SK-N-MC (cell line): ENCODE data around the gene ACER2.

Experiments
- DNase-seq: peaks from one replicate; pipeline ENCODE4 v3.0.0-alpha.2; 2011; ENCODE audit warnings: low read depth, low spot score
- H3K27ac ChIP-seq: fragments of 200-600 bp; sonication (generic); 2 replicates; pipeline ENCODE4 v1.5.1; 2016; ENCODE audit warnings: mixed run types
- H3K36me3 ChIP-seq: fragments of 200-600 bp; sonication (generic); 2 replicates; pipeline ENCODE4 v1.6.1; 2017; ENCODE audit warnings: antibody characterized with exemption, low read length, mixed read lengths; ENCODE audit not compliant: insufficient read depth
- H3K4me3 ChIP-seq: fragments of 200-600 bp; sonication (generic); 2 replicates; pipeline ENCODE4 v1.5.1; 2016
- H3K9ac ChIP-seq: fragments of 200-600 bp; sonication (generic); 2 replicates; pipeline ENCODE4 v1.8.0; 2017; ENCODE audit warnings: mixed run types, mixed read lengths; ENCODE audit not compliant: insufficient read length
- H3K9me3 ChIP-seq: fragments of 200-600 bp; sonication (generic); 2 replicates; pipeline ENCODE4 v1.6.1; 2017; ENCODE audit warnings: low read depth, mild to moderate bottlenecking, antibody characterized with exemption, low read length, moderate library complexity, mixed read lengths
- EZH2 ChIP-seq: fragments of 200-600 bp; sonication (generic); IDR thresholded peaks from one replicate; pipeline ENCODE4 v1.6.1; 2017; ENCODE audit warnings: antibody characterized with exemption
- FOXP2 ChIP-seq: optimal IDR thresholded peaks from 2 replicates; pipeline ENCODE3; 2011; ENCODE audit warnings: mild to moderate bottlenecking, moderate library complexity; ENCODE audit not compliant: insufficient read depth; ENCODE audit errors: extremely low read length, control extremely low read depth
- POLR2AphosphoS5 ChIP-seq: IDR thresholded peaks from 2 replicates; pipeline ENCODE4 v1.6.1; 2012; ENCODE audit warnings: mild to moderate bottlenecking, low read depth, low read length, borderline replicate concordance

ACER2 gene

DNA sequence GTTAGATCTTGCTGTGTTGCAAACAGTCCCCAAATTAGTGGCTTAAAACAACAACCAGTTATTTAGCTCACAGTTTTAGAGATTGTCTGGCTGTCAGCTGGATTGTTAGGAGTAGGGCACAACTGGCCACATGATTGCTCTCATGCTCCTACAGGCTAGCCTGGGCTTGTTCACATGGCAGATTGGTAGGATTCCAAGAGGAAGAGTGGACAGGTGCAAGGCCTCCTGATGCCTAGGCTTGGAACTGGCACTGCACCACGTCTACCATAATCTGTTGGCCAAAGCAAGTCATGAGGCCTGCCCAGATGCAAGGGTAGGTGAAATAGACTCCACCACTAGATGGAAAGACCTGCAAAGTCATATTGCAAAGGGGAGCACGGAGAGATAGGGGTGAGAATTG, 76.4 kb downstream of the ACER2 start:
- no peak overlapping the region for H3K9ac ChIP-seq
- TF ChIP-seq FOXP2 = no peak
- no peak for TF ChIP-seq POLR2AphosphoS5
- no peak for TF ChIP-seq EZH2
- DNase-seq = no peak
- no peak overlapping the region for H3K4me3 ChIP-seq
- no peaks in the 10 kb centered on the region for H3K9me3 ChIP-seq
- no peak overlapping the region for H3K27ac ChIP-seq
- H3K36me3 ChIP-seq = no peaks in the 10 kb centered on the region

DNA sequence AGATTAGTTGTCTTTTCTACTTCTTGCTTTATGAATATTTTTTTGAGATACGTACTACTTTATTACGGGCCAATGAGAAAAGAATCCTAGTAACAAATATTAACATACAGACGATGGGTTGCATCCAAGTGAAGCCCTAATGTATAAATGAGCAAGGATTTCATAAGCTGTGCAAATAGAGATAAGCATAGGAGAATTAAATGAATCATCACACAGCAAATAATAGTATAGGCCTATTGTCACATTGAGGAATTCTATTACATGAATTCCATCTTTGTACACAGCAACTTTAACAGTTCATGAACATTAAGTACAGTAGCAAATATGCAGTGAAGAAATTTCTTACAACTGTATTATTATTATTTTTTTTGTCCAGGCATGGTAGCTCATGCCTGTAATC, 78.0 kb downstream of the ACER2 start:
- H3K4me3 ChIP-seq = no peak overlapping the region

DNA sequence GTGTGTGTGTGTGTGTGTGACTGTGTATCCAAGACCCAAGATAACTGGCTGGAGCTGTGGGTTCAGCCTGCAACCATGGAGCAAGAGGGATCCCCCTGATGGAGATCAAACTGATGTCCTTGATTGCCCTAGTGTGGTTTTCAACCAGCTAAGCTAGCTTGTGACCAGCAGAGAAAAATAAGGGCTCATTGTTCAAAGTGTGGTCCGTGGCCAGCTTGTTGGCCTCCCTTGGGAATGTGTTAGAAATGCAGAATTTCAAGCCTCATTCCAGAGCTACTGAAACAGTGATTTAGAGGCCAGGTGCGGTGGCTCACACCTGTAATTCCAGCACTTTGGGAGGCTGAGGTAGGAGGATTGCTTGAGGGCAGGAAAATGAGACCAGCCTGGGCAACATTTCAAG, 79.9 kb downstream of the ACER2 start:
- Histone ChIP-seq H3K27ac (no peak overlapping the region), H3K36me3 (no peaks in the 10 kb centered on the region), H3K9ac (no peak overlapping the region), H3K4me3 (no peak overlapping the region), H3K9me3 (no peaks in the 10 kb centered on the region)
- DNase-seq = no peak
- TF ChIP-seq POLR2AphosphoS5 (no peak), EZH2 (no peak), FOXP2 (no peak)

More for the DNA sequence above, 78.0 kb downstream of the ACER2 start:
- Histone ChIP-seq H3K9ac (no peak overlapping the region), H3K9me3 (no peaks in the 10 kb centered on the region), H3K36me3 (no peaks in the 10 kb centered on the region), H3K27ac (no peak overlapping the region)
- TF ChIP-seq EZH2 (no peak), FOXP2 (no peak), POLR2AphosphoS5 (no peak)
- no peak for DNase-seq

DNA sequence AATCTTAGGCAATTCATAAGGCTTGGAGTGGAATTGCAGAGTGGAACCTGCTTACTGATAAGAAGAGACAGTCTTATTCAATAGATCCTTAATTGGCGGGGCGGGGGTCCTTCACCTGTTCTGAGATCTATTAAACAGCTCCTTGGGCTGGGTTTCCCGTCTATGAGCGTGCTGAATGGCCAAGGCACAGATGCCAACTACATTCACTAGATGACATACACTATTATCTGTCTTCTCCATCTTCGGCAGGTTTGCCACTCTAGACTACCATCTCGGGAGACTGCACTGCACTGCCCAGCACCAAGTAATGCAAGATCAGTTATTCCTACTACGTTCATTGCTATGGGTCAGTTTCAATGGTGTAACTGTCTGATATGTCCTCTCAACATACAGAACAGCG, 81.5 kb downstream of the ACER2 start:
- no peaks in the 10 kb centered on the region for H3K9me3 ChIP-seq
- DNase-seq = no peak
- no peak for TF ChIP-seq FOXP2
- TF ChIP-seq EZH2 = no peak
- TF ChIP-seq POLR2AphosphoS5 = no peak
- no peak overlapping the region for H3K4me3 ChIP-seq
- no peaks in the 10 kb centered on the region for H3K36me3 ChIP-seq
- no peak overlapping the region for H3K9ac ChIP-seq
- H3K27ac ChIP-seq = no peak overlapping the region

DNA sequence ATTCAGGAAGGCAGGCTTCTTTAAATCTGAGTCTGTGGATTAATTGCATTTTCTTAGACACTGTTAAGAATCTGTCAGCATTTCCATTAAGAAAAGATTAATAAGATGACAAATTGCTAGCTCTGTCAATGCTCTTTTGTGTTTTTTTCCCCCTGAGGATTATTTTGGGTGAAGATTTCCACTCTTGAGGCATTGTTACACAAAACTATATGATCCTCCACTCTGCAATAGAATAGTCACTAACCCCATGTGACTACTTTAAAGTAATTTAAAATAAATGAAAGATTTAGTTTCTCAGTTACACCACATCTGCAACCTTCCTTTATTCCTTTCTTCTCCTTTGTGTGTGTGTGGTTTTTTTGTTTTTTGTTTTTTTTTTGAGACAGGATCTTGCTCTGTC, 82.0 kb downstream of the ACER2 start:
- no peak overlapping the region for H3K4me3 ChIP-seq
- DNase-seq = no peak
- no peaks in the 10 kb centered on the region for H3K9me3 ChIP-seq
- no peak for TF ChIP-seq FOXP2
- TF ChIP-seq POLR2AphosphoS5 = no peak
- TF ChIP-seq EZH2 = no peak
- H3K27ac ChIP-seq = no peak overlapping the region
- H3K36me3 ChIP-seq = no peaks in the 10 kb centered on the region
- H3K9ac ChIP-seq = no peak overlapping the region

DNA sequence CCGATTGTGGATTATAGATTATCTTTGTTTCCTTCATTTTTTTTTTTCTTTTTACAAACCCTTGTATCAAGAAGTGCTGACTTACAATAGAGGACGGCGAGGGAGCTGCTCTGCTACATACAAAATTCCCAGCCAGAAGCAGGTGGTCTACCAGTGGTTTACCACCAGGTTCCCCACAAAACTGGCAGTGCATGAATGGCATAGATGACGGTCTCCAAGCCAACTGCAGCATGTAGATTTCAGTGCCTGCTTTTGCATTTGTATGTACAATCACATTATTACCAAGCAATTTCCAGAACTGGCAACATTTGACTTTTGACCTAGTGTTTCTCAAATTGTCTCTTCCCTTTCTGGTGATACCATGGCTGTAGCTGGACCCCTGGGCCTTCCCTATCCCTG, 84.0 kb downstream of the ACER2 start:
- H3K9ac ChIP-seq = no peak overlapping the region

DNA sequence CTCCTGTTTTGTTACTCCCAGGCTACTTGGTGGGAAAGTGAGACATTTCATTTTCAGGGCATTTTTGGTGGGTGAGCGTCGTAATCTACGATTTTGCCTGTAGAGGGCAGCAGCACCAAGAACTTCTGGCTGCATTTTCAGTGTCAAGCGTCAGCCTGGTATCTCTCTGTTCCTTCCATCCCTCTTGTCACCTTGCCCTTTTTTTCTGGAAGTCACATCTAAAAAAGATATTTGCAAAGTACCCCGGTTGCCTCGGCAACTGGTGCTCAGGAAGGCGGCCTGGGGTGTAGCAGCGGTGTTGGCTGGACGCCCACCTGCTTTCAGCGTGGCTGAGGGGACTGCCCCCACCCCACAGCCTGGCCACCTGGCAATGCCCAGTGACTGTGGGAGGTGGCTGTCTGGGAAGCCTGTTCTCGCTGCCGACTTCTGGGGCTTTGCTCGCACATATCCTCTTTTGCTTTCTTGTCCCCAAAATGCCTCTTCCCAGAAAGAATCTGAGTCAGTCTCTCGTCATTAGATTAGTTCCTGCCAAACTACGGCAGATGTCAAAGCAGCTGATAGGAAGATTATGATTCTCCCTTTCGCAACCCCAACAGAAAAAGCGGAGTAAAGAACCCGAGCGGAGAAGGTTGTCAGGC, 84.5 kb downstream of the ACER2 start:
- TF ChIP-seq FOXP2 (no peak), EZH2 (no peak), POLR2AphosphoS5 (no peak)
- no peaks in the 10 kb centered on the region for H3K9me3 ChIP-seq
- no peak overlapping the region for H3K4me3 ChIP-seq
- peak; percentile 39 for DNase-seq
- no peak overlapping the region for H3K9ac ChIP-seq
- H3K36me3 ChIP-seq = no peaks in the 10 kb centered on the region
- H3K27ac ChIP-seq = no peak overlapping the region

More for the DNA sequence above, 84.0 kb downstream of the ACER2 start:
- Histone ChIP-seq H3K27ac (no peak overlapping the region), H3K4me3 (no peak overlapping the region), H3K36me3 (no peaks in the 10 kb centered on the region), H3K9me3 (no peaks in the 10 kb centered on the region)
- TF ChIP-seq FOXP2 (no peak), EZH2 (no peak), POLR2AphosphoS5 (no peak)
- no peak for DNase-seq

DNA sequence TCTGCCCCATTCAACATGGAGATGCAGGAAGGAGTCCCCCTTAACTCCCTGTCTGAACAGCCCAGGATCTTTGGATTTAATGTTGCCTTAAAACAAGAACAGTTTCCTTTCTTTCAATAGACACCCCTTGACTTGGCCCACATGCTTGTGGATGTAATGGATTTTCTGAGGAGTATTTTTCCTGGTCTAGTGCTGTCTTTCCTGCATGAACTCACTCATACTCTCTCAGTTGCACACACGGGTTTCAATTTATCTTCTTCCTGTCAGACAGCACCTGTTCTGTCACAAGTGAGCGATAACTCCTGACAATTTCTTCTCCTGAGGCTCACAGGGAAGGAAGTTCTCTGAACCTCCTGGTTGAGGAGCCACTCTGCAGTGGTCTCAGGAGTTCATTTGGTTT, 85.1 kb downstream of the ACER2 start:
- DNase-seq = no peak
- no peak overlapping the region for H3K27ac ChIP-seq
- H3K9ac ChIP-seq = no peak overlapping the region
- H3K4me3 ChIP-seq = no peak overlapping the region
- TF ChIP-seq POLR2AphosphoS5 (no peak), FOXP2 (no peak), EZH2 (no peak)
- H3K9me3 ChIP-seq = no peaks in the 10 kb centered on the region
- H3K36me3 ChIP-seq = no peaks in the 10 kb centered on the region

DNA sequence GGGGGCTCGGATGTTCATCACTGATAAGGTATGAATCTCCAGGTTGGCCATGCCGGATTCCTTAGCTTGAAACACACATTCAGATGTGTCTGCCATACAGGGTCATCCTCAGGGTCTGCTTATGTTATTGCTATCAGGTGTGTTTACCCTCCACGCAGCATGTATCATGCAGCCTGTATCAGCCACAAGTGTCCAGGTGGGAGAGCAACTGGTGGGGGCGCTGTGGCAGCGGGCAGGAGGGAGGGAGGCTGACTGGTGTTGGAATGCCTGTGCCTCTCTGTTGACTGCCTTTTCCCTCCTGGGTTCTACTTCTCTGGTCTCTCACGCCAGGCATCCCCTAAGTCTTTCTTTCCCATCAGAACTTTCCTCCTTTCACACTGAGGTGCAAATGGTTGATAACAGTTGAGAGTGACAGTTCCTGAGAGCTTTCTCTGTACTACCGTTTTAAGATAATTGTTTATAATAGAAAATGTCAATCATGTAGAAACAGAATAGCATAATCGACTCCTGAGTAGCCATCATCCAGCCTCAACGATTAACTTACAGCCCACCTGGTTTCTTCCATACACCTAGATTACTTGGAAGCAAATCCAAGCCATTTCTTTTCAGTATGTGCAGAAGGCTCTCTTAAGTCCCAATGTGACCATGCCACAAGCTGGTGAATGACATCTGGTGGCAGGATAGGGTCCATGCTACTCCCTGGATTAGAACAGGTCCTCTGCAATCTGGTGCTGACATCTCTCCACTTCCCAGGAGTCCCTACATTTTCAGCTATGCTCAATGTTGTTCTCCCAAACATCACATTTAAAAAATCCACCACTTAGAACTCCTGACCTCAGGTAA, 86.6 kb downstream of the ACER2 start:
- no peak overlapping the region for H3K27ac ChIP-seq
- no peaks in the 10 kb centered on the region for H3K9me3 ChIP-seq
- H3K9ac ChIP-seq = no peak overlapping the region
- H3K36me3 ChIP-seq = no peaks in the 10 kb centered on the region
- H3K4me3 ChIP-seq = no peak overlapping the region
- no peak for DNase-seq
- TF ChIP-seq POLR2AphosphoS5 (no peak), EZH2 (no peak), FOXP2 (no peak)
